HCT116 (cell line): ENCODE measurements around the gene ADGRF4. TPM values are rescaled to one million over a fixed set of nuclear protein-coding genes. Genes with fewer than 3 reads are reported as not detected.

Experiments used
- ATAC-seq: fragments of 200-7000 bp; cut with Tn5 transposase; 2 replicates; pipeline ENCODE4 v1.9.1; 2020; ENCODE audit warnings: mild to moderate bottlenecking, moderate library complexity
- Bru-seq: library from RNA; stranded (reverse); fragments of 400-500 nt; gene quantifications from one replicate; lab custom pipeline; 2021; lab: Mats Ljungman, UMichigan
- BruChase-seq, 2 experiments: library from RNA; stranded (reverse); fragments of 400-500 nt; gene quantifications; one replicate each; lab custom pipeline; 2021; lab: Mats Ljungman, UMichigan
- BruUV-seq: library from RNA; stranded (reverse); fragments of 400-500 nt; replicated peaks from 2 replicates; lab custom pipeline; 2021; lab: Mats Ljungman, UMichigan
- CTCF ChIA-PET: fragments of 300-600 bp; sonication (Branson Sonifier 250); formaldehyde crosslinking; loops from one replicate; lab custom pipeline; 2021; ENCODE audit warnings: antibody characterized with exemption; lab: Charles Lee
- POLR2A ChIA-PET: fragments of 300-600, 350-600 bp; sonication (Branson Sonifier 250); formaldehyde crosslinking; loops from one replicate; lab custom pipeline; 2021; ENCODE audit warnings: antibody characterized with exemption; lab: Charles Lee
- RAD21 ChIA-PET, 2 experiments: fragments of 300-600 bp; sonication (Branson Sonifier 250); formaldehyde crosslinking; loops; one replicate each; lab custom pipeline; 2023; ENCODE audit warnings: low total read pairs in 2 of 2; ENCODE audit not compliant: uncharacterized antibody in 2 of 2, unreplicated experiment in 2 of 2, low non-redundant PET in 1 of 2; lab: Charles Lee
- DNase-seq: peaks from one replicate; pipeline ENCODE4 v3.0.0-alpha.2; 2010; ENCODE audit warnings: low read depth, low spot score
- H2AFZ ChIP-seq: fragments of 200-600 bp; shearing (Covaris generic), sonication (generic); 2 replicates; pipeline ENCODE4 v1.6.1; 2017; ENCODE audit warnings: low read depth, mixed run types, mixed read lengths, antibody characterized with exemption, low read length; ENCODE audit not compliant: poor library complexity, severe bottlenecking
- H3K27ac ChIP-seq: 2 replicates; pipeline ENCODE4 v1.5.1; 2012; ENCODE audit warnings: low read depth, low read length
- H3K27me3 ChIP-seq: fragments of 200-600 bp; sonication (generic); 2 replicates; pipeline ENCODE4 v1.6.1; 2016; ENCODE audit warnings: mixed run types, low read length, mixed read lengths; ENCODE audit not compliant: insufficient read depth
- H3K36me3 ChIP-seq, 2 experiments: fragments of 200-500 bp in 1 of 2; fragments of 200-600 bp in 1 of 2; sonication (Bioruptor generic) in 1 of 2; sonication (generic) in 1 of 2; 2 replicates each; pipeline versions ENCODE4 v1.5.1 to v1.6.1; 2014 to 2016; ENCODE audit warnings: low read length in 2 of 2, inconsistent platforms in 1 of 2, mixed read lengths in 1 of 2, mixed run types in 1 of 2; ENCODE audit not compliant: insufficient read depth in 2 of 2, control insufficient read depth in 1 of 2
- H3K4me1 ChIP-seq, 2 experiments: fragments of 200-600 bp in 1 of 2; sonication (generic) in 1 of 2; 2 replicates each; pipeline versions ENCODE4 v1.5.1 to v1.6.1; 2012 to 2017; ENCODE audit warnings: low read length in 2 of 2, inconsistent platforms in 1 of 2, mild to moderate bottlenecking in 1 of 2, mixed read lengths in 1 of 2, mixed run types in 1 of 2, moderate library complexity in 1 of 2; ENCODE audit not compliant: insufficient read depth in 2 of 2, control insufficient read depth in 1 of 2
- H3K4me2 ChIP-seq: fragments of 200-600 bp; sonication (generic); 2 replicates; pipeline ENCODE4 v1.6.1; 2017; ENCODE audit warnings: mixed run types, low read length, mixed read lengths
- H3K4me3 ChIP-seq, 2 experiments: fragments of 200-600 bp in 1 of 2; sonication (generic) in 1 of 2; replicated peaks in 1 of 2; 2 replicates each; pipeline ENCODE4 v1.5.1; 2011 to 2016; ENCODE audit warnings: low read length in 2 of 2, control low read depth in 1 of 2, low read depth in 1 of 2, mild to moderate bottlenecking in 1 of 2, mixed read lengths in 1 of 2, mixed run types in 1 of 2
- H3K79me2 ChIP-seq: fragments of 200-600 bp; sonication (generic); 2 replicates; pipeline ENCODE4 v1.6.1; 2017; ENCODE audit warnings: mild to moderate bottlenecking, mixed run types, low read length, moderate library complexity, mixed read lengths; ENCODE audit not compliant: insufficient read depth
- H3K9ac ChIP-seq: fragments of 200-600 bp; sonication (generic); 2 replicates; pipeline ENCODE4 v1.6.1; 2016; ENCODE audit warnings: low read length, mixed read lengths
- H3K9me2 ChIP-seq: fragments of 200-600 bp; sonication (generic), shearing (Covaris generic); 2 replicates; pipeline ENCODE4 v1.6.1; 2017; ENCODE audit warnings: mixed run types, mild to moderate bottlenecking, moderate library complexity; ENCODE audit not compliant: insufficient read depth
- H3K9me3 ChIP-seq, 2 experiments: fragments of 200-500 bp in 1 of 2; fragments of 200-600 bp in 1 of 2; sonication (Bioruptor generic) in 1 of 2; sonication (generic) in 1 of 2; 2 replicates each; pipeline ENCODE4 v1.6.1; 2014 to 2017; ENCODE audit warnings: low read length in 2 of 2, mixed read lengths in 2 of 2, inconsistent platforms in 1 of 2, low read depth in 1 of 2, mild to moderate bottlenecking in 1 of 2, mixed run types in 1 of 2, moderate library complexity in 1 of 2; ENCODE audit not compliant: control insufficient read depth in 1 of 2, insufficient read depth in 1 of 2
- H4K20me1 ChIP-seq: fragments of 200-600 bp; sonication (generic), shearing (Covaris generic); 2 replicates; pipeline ENCODE4 v1.6.1; 2017; ENCODE audit warnings: mixed run types, mild to moderate bottlenecking, moderate library complexity; ENCODE audit not compliant: insufficient read depth
- CEBPB ChIP-seq: IDR thresholded peaks from 2 replicates; pipeline ENCODE4 v1.6.1; 2012; ENCODE audit warnings: low read depth
- EZH2 ChIP-seq: fragments of 200-600 bp; sonication (generic); IDR thresholded peaks from 2 replicates; pipeline ENCODE4 v1.6.1; 2017; ENCODE audit warnings: antibody characterized with exemption, mixed run types
- FOSL1 ChIP-seq: IDR thresholded peaks from 2 replicates; pipeline ENCODE4 v1.6.1; 2012; ENCODE audit warnings: low read depth
- POLR2AphosphoS5 ChIP-seq: IDR thresholded peaks from 2 replicates; pipeline ENCODE4 v1.6.1; 2011; ENCODE audit warnings: mild to moderate bottlenecking, low read depth, low read length, moderate library complexity
- TCF7L2 ChIP-seq: IDR thresholded peaks from 2 replicates; pipeline ENCODE4 v1.7.0; 2011; ENCODE audit warnings: borderline replicate concordance, inconsistent platforms; ENCODE audit not compliant: insufficient read depth, insufficient read length; ENCODE audit errors: extremely low read depth
- ZFX ChIP-seq: fragments of 450-650 bp; IDR thresholded peaks from 2 replicates; pipeline ENCODE4 v1.6.1; 2017
- ZNF274 ChIP-seq: fragments of 200-500 bp; sonication (Bioruptor generic); IDR thresholded peaks from 2 replicates; pipeline ENCODE4 v1.6.1; 2014; ENCODE audit warnings: mild to moderate bottlenecking, low read depth, low read length, inconsistent platforms
- intact Hi-C: fragments of 100-400 bp; cut with micrococcal nuclease; formaldehyde crosslinking; loops from 2 replicates; pipeline ENCODE4 v1.10.0; 2022
- long read RNA-seq: library from polyadenylated mRNA; unstranded; transcript quantifications from one replicate; pipeline ENCODE4 v2.0.0, GENCODE V29; 2021; ENCODE audit not compliant: unreplicated experiment
- polyA plus RNA-seq: library from polyadenylated mRNA; unstranded; fragments of >200 nt; gene quantifications from 2 replicates; pipeline ENCODE4 v1.2.1, GENCODE V29; 2012; ENCODE audit warnings: missing spikeins
- total RNA-seq: library from RNA; stranded (reverse); gene quantifications from one replicate; pipeline ENCODE4 v1.2.1, GENCODE V29; 2021; ENCODE audit not compliant: unreplicated experiment

ADGRF4 gene, protein sequence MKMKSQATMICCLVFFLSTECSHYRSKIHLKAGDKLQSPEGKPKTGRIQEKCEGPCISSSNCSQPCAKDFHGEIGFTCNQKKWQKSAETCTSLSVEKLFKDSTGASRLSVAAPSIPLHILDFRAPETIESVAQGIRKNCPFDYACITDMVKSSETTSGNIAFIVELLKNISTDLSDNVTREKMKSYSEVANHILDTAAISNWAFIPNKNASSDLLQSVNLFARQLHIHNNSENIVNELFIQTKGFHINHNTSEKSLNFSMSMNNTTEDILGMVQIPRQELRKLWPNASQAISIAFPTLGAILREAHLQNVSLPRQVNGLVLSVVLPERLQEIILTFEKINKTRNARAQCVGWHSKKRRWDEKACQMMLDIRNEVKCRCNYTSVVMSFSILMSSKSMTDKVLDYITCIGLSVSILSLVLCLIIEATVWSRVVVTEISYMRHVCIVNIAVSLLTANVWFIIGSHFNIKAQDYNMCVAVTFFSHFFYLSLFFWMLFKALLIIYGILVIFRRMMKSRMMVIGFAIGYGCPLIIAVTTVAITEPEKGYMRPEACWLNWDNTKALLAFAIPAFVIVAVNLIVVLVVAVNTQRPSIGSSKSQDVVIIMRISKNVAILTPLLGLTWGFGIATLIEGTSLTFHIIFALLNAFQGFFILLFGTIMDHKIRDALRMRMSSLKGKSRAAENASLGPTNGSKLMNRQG
- total RNA-seq (not detected), Bru-seq, nascent RNA (percentile 24 among the genes with signal in this experiment), BruChase-seq, experiment 1, labeled RNA remaining after a 6-hour chase (percentile 17 among the genes with signal in this experiment), BruChase-seq, experiment 2, labeled RNA remaining after a 2-hour chase (percentile 16 among the genes with signal in this experiment)
- 0.06 and 0.09 TPM in 2 replicates for polyA plus RNA-seq
- long read RNA-seq: 0 reads

DNA sequence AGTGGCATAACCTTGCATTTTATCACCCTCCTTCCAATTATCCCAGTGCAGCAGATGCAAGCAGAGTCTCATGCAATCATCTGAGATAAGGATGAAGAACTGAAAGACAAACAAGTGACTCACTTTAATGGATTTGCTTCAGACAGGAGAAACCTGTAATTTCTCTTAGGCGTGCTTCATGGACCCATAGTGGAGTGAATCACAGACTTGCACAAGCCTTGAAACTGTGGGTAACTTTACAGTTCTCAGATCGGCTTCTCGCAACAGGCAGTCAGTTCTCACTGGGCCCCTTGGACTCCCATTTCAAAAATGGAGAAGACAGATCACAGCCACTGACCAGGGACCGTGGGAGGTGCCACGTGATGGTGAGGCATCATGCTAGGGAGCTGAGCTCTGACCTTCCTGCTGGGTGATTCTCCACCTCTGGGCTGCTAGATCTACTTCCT is at the start of gene ADGRF4:
Gene ADGRF4, plus strand, starts transcription at position 239 of the 446 bp plus-strand sequence. CDS start 8,666 bp downstream, outside the sequence.
- H4K20me1 ChIP-seq: no peaks in the 10 kb centered on the region
- no peak within 1 kb of the TSS for H3K4me3 ChIP-seq
- peak within 1 kb of the TSS; percentile 64 for H2AFZ ChIP-seq
- intact Hi-C loops: no loop called here
- H3K9ac ChIP-seq: no peak within 1 kb of the TSS
- TF ChIP-seq ZFX (no peak), FOSL1 (0 out of 2 replicates have a peak, but pooled peaks have one; percentile 25), EZH2 (no peak), ZNF274 (no peak), CEBPB (0 out of 2 replicates have a peak, but pooled peaks have one; percentile 22), POLR2AphosphoS5 (no peak), TCF7L2 (no peak)
- TF ChIP-seq, all 23 proteins: peak for 2
- ChIA-PET POLR2A (no interaction called here), CTCF (no interaction called here), RAD21 (no interaction called here)
- no peaks in the 10 kb centered on the region for H3K9me2 ChIP-seq
- ATAC-seq (no peak), DNase-seq (no peak)
- H3K27ac ChIP-seq: no peak within 1 kb of the TSS
- H3K4me1 ChIP-seq: peaks cover 0 to 26% of the 10 kb centered on the region in 2 experiments; a peak in 2 of 4 replicates
- no peaks in the 10 kb centered on the region for H3K79me2 ChIP-seq
- H3K9me3 ChIP-seq: no peaks in the 10 kb centered on the region
- no TSS peak for BruUV-seq
- H3K4me2 ChIP-seq: peak within 1 kb of the TSS; percentile 5; the same call in 1 of the 2 replicates
- no peaks in the 10 kb centered on the region for H3K27me3 ChIP-seq
- no peaks in the 10 kb centered on the region for H3K36me3 ChIP-seq
